ENCODE measurements around the gene AARSD1.
A peak's percentile ranks its signal among the peaks of the same experiment; 100 is the strongest.
"Not testable (repeated sequence)": the region's sequence is repeated elsewhere in the genome, so short reads cannot be mapped to it uniquely, and the experiment has no call there.

Gene AARSD1

DNA sequence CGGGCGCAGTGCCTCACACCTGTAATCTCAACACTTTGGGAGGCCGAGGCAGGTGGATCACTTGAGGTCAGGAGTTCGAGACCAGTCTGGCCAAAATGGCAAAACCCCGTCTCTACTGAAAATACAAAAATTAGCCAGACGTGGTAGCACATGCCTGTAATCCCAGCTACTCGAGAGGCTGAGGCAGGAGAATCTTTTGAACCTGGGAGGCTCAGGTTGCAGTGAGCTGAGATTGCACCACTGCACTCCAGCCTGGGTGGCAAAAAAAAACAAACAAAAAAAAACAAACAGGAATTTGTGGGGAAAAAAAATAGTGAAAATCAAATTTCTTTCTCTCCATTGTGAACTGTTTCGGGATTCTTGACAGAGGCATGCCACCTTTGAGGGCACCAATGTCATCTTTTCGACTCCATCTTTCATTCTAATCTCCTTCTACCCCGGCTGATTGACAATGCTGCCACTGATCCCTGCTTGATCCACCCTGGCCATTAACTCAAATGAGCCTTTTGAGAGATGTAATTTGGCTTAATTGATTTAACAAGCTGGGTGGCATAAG lies 44.7 kb downstream of the AARSD1 start:
- not testable (repeated sequence) for DNase-seq (ENCODE audit: low spot score)

GRCh38 chr17:42918902-42919521 lies 45.2 kb downstream of the AARSD1 start:
- peak; percentile 10 for DNase-seq (ENCODE audit: low spot score)

- DNase-seq (ENCODE audit: low spot score): no peak
Observed at GRCh38 chr17:42917236-42917603, 47.0 kb downstream of the AARSD1 start.

GRCh38 chr17:42916388-42917235 lies 47.6 kb downstream of the AARSD1 start:
- DNase-seq (ENCODE audit: low spot score): not testable (repeated sequence)

GRCh38 chr17:42915288-42915687 lies 49.0 kb downstream of the AARSD1 start:
- not testable (repeated sequence) for DNase-seq (ENCODE audit: low spot score)

DNA sequence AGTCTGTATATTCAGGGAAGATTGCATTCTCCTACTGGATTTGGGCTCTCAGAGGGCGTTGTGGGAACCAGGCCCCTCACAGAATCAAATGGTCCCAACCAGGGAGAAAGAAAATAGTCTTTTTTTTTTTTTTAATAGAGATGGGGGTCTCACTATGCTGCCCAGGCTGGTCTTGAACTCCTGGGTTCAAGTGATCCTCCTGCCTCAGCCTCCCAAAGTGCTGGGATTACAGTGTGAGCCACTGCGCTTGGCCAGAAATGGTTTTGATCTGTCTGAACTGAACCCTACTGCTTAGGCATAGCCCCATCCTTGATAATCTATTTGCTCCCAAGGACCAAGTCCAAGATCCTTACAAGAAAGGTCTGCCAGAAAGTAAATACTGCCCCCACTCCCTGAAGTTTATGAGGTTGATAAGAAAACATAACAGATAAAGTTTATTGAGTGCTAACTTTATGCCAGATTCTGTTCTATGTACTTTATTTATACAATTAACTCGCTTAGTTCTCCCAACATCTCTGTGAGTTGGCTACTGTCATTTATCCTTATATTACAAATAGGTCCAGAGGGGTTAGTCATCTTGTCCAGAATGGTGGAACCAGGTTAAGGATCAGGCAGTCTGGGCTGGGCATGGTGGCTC lies 50.2 kb downstream of the AARSD1 start:
- DNase-seq (ENCODE audit: low spot score): no peak

DNA sequence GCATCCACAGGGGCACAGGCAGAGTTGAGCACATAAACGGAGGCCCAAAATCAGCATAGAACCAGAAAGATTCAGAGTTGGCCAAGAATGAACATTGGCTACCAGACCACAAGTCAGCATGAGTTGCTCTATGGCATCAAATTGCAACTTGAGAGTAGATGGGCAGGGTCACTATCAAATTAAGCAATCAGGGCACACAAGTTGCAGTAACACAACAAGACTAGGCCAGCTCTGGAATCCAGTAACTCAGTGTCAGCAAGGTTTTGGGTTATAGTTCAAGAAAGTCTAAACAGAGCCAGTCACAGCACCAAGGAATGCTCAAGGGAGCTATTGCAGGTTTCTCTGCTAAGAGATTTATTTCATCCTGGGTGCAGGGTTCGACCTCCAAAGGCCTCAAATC lies 50.7 kb downstream of the AARSD1 start:
- DNase-seq (ENCODE audit: low spot score): no peak

- no peak for DNase-seq (ENCODE audit: low spot score)
Observed at GRCh38 chr17:42908872-42909700, 55.2 kb downstream of the AARSD1 start.

- no peak for DNase-seq (ENCODE audit: low spot score)
Observed at GRCh38 chr17:42906772-42907446, 57.3 kb downstream of the AARSD1 start.

- no peak for DNase-seq (ENCODE audit: low spot score)
Observed at GRCh38 chr17:42904110-42904469, 60.2 kb downstream of the AARSD1 start.

GRCh38 chr17:42901535-42902229 lies 62.6 kb downstream of the AARSD1 start:
- no peak for DNase-seq (ENCODE audit: low spot score)
